ENCODE measurements around the gene SAYSD1.

The SAYSD1 gene

GRCh38 chr6:39152262-39152661 lies 37.3 kb upstream of the SAYSD1 start:
- no peaks in the 10 kb centered on the region for H3K9me3 ChIP-seq
- no peak overlapping the region for H3K4me3 ChIP-seq (ENCODE audit: low read depth in 1 of 2, low read length in 1 of 2)
- H3K4me1 ChIP-seq (ENCODE audit: control insufficient read depth in 1 of 2, insufficient read depth in 1 of 2, low read depth in 1 of 2, low read length in 1 of 2) = no peaks in the 10 kb centered on the region
- H3K27ac ChIP-seq = no peak overlapping the region
- H3K36me3 ChIP-seq = no peaks in the 10 kb centered on the region
- H3K27me3 ChIP-seq = peaks cover 45% of the 10 kb centered on the region
- TF ChIP-seq CTCF (IDR thresholded peaks at IDR 0.05) = no peak

DNA sequence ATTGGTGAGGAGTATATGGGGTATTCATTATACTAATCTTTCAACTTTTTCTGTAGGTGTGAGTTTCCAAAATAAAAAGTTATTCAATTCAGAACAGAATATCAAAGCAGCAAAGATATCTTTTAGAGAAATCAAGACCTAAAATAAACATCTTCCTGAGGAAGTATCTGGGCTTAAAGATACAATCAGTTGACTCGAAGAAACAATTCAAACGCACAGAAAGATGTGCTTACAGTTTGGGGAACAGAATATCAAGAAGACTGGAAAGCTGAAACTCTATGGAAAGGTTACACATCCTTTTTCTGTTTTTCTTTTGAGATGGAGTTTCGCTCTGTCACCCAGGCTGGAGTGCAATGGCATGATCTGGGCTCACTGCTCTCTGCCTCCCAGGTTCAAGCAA lies 36.2 kb upstream of the SAYSD1 start:
- H3K27me3 ChIP-seq = peaks cover 45% of the 10 kb centered on the region
- TF ChIP-seq CTCF (IDR thresholded peaks at IDR 0.05) = no peak
- no peaks in the 10 kb centered on the region for H3K4me1 ChIP-seq (ENCODE audit: control insufficient read depth in 1 of 2, insufficient read depth in 1 of 2, low read depth in 1 of 2, low read length in 1 of 2)
- no peak overlapping the region for H3K27ac ChIP-seq
- H3K9me3 ChIP-seq = no peaks in the 10 kb centered on the region
- no peaks in the 10 kb centered on the region for H3K36me3 ChIP-seq
- no peak overlapping the region for H3K4me3 ChIP-seq (ENCODE audit: low read depth in 1 of 2, low read length in 1 of 2)

DNA sequence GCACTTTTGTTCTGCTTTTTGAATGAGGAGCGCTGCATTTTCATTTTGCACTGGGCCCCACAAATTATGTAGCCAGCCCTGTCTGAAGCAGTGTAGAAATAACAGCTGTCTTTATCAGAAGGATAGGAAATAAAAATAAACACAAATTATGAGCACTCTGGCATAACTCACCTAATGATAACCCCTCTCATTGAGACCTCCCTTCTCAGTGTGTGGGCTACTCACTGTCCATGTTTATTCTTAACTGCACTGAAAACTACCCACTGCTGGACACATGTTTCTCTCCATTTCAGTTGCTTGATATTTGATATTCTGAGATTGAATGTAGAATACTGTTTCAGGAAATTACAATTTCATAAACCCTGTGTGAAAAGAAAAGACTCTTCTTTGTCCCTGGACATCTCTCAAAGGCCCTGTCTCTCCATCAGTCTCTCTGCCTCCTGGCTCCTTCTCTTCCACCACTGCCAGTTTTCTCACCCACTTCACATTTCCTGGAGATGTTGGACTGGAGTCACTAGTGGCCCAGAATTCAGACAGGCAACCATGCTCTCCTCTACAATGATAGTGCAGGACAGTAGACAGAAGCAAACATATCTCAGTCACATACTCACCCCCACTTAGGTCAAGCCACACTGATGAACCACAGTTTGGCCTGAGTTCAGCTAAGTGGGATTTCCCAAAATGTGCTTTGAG lies 29.6 kb upstream of the SAYSD1 start:
- no peaks in the 10 kb centered on the region for H3K9me3 ChIP-seq
- no peaks in the 10 kb centered on the region for H3K36me3 ChIP-seq
- no peak overlapping the region for H3K27ac ChIP-seq
- peaks cover 33% of the 10 kb centered on the region for H3K27me3 ChIP-seq
- H3K4me1 ChIP-seq (ENCODE audit: control insufficient read depth in 1 of 2, insufficient read depth in 1 of 2, low read depth in 1 of 2, low read length in 1 of 2) = no peaks in the 10 kb centered on the region
- TF ChIP-seq CTCF (IDR thresholded peaks at IDR 0.05) = no peak
- no peak overlapping the region for H3K4me3 ChIP-seq (ENCODE audit: low read depth in 1 of 2, low read length in 1 of 2)

- no peaks in the 10 kb centered on the region for H3K36me3 ChIP-seq
- TF ChIP-seq CTCF (IDR thresholded peaks at IDR 0.05) = no peak
- no peak overlapping the region for H3K4me3 ChIP-seq (ENCODE audit: low read depth in 1 of 2, low read length in 1 of 2)
- H3K9me3 ChIP-seq = no peaks in the 10 kb centered on the region
- no peaks in the 10 kb centered on the region for H3K4me1 ChIP-seq (ENCODE audit: control insufficient read depth in 1 of 2, insufficient read depth in 1 of 2, low read depth in 1 of 2, low read length in 1 of 2)
- no peak overlapping the region for H3K27ac ChIP-seq
- H3K27me3 ChIP-seq = peaks cover 30% of the 10 kb centered on the region
Observed at GRCh38 chr6:39143238-39143930, 28.4 kb upstream of the SAYSD1 start.

- Histone ChIP-seq H3K4me1 (ENCODE audit: control insufficient read depth in 1 of 2, insufficient read depth in 1 of 2, low read depth in 1 of 2, low read length in 1 of 2) (no peaks in the 10 kb centered on the region), H3K27me3 (peaks cover 26% of the 10 kb centered on the region), H3K27ac (no peak overlapping the region), H3K36me3 (no peaks in the 10 kb centered on the region), H3K9me3 (no peaks in the 10 kb centered on the region), H3K4me3 (ENCODE audit: low read depth in 1 of 2, low read length in 1 of 2) (no peak overlapping the region)
- no peak for TF ChIP-seq CTCF (IDR thresholded peaks at IDR 0.05)
Observed at GRCh38 chr6:39140556-39141167, 25.7 kb upstream of the SAYSD1 start.

All from neutrophil (primary cell).